ENCODE data around the gene PPIL1.

The PPIL1 gene

DNA sequence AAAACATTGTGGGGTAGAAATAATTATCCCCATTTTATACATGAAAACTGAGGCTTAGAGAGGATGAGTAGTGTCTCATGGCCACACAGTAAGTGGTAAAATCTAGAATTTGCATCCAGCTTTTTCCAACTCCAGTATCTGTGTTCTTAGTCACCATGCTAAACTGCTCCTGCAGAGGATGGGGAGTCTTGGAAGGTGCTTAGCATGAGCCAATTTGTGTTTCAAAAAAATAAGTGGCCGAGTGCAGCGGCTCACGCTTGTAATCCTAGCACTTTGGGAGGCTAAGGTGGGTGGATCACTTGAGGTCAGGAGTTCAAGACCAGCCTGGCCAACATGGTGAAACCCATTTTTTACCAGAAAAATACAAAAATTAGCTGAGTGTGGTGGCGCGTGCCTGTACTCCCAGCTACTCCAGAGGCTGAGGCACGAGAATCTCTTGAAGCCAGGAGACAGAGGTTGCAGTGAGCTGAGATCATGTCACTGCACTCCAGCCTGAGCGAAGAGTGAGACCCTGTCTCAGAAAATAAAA lies 13.6 kb upstream of the PPIL1 start:
- H3K27me3 ChIP-seq (ENCODE audit: insufficient read depth, low read length), result no peaks in the 10 kb centered on the region
- no peaks in the 10 kb centered on the region for H3K9me3 ChIP-seq (ENCODE audit: insufficient read depth, low read depth, low read length)
- H3K36me3 ChIP-seq (ENCODE audit: insufficient read depth, low read length), result no peaks in the 10 kb centered on the region
- WGBS, result 93% methylated on average over 7 of the region's 7 CpGs
- no peak overlapping the region for H3K9ac ChIP-seq (ENCODE audit: low read depth, low read length)
- H3K4me1 ChIP-seq (ENCODE audit: insufficient read depth, low read length), result peaks cover 10% of the 10 kb centered on the region
- H3K4me3 ChIP-seq (ENCODE audit: low read length), result no peak overlapping the region
- no peak overlapping the region for H3K27ac ChIP-seq (ENCODE audit: low read depth, low read length)

DNA sequence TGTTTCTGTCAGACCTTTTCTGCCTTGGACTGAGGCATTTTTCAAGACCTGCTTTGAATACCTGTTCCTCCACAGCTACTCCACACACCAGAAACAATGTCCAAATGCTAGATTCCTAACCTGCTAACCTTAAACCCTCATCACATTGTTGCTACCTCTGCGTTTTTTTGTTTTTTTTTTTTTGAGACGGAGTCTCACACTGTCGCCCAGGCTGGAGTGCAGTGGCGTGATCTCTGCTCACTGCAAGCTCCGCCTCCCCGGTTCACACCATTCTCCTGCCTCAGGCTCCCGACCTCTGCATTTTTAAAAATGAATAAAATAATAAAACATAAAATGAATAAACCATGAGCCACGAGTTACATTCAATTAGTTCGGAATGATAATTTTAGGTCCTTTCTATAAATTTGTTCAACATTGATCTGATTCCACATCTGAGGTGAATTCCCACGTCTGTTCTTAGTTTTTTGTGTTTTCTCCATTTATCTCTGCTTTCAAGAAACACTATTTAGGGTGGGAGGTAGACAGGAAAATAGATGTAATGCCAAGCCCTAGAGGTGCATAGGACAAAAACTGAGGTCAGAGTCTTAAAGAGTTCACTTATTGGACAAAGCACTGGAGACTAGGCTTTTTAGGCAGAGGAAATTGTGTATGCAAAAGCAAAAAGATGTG lies 12.5 kb upstream of the PPIL1 start:
- no peaks in the 10 kb centered on the region for H3K9me3 ChIP-seq (ENCODE audit: insufficient read depth, low read depth, low read length)
- H3K4me1 ChIP-seq (ENCODE audit: insufficient read depth, low read length), result peaks cover 10% of the 10 kb centered on the region
- H3K36me3 ChIP-seq (ENCODE audit: insufficient read depth, low read length), result no peaks in the 10 kb centered on the region
- no peak overlapping the region for H3K9ac ChIP-seq (ENCODE audit: low read depth, low read length)
- no peaks in the 10 kb centered on the region for H3K27me3 ChIP-seq (ENCODE audit: insufficient read depth, low read length)
- peak overlapping the region; percentile 76; the same call in 1 of the 2 replicates for H3K4me3 ChIP-seq (ENCODE audit: low read length)
- H3K27ac ChIP-seq (ENCODE audit: low read depth, low read length), result no peak overlapping the region
- 89% methylated on average over 9 of the region's 10 CpGs for WGBS

DNA sequence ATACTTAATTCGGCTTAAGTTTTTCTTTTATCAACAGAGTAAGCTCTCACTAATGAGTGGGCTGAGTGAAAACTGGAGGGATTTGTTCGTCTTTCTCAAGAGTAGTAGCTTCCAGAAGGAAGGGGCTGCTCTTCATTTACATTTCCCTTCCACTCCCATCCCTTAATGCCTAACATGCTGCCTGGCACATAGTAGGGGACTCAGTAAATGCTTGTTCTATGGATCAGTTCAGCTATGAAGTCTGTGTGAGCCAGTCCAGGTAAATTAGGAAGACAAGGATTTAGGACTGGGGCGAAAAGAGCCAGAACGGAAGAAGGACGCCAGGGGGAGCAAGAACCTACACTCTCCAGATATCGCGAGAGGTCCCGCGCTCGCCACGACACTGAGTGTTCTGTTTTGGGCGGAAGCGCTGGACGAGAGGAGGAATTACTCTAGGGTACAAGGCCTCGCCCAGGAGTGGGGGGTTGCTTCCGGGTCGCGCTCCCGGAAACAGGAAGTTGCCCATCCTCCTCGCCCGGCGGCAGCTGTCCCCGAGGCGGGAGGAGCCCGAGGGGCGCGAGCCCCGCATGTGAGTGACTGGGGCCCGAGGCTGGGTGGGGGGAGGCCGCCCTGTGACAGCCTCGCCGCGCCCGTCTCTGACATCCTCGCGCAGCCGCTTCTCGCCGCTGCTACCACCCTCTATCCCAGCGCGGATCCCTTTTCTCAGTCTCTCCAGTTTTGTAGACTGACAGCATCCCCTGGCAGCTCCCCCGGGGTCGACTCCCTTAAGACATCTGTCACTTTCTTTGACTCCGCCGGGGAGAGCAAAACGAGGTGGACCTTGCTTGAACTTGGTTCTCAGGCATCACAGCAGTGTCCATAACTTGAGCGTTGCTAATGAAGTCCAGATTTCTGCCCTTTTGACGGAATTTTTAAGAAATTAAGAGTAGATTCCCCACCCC lies 11.1 kb upstream of the PPIL1 start, which contains the start of gene C6orf89:
Gene C6orf89 (plus strand): TSS at position 492 of the 941 bp plus-strand sequence. CDS start 13,493 bp downstream, outside the sequence.
- Histone ChIP-seq H3K9me3 (ENCODE audit: insufficient read depth, low read depth, low read length) (peaks cover 5% of the 10 kb centered on the region; the same call in 1 of the 2 replicates), H3K4me3 (ENCODE audit: low read length) (peak within 1 kb of the TSS; percentile 76), H3K27ac (ENCODE audit: low read depth, low read length) (peak within 1 kb of the TSS; percentile 27; the same call in 1 of the 2 replicates), H3K27me3 (ENCODE audit: insufficient read depth, low read length) (no peaks in the 10 kb centered on the region), H3K9ac (ENCODE audit: low read depth, low read length) (peak within 1 kb of the TSS; percentile 69), H3K4me1 (ENCODE audit: insufficient read depth, low read length) (peaks cover 10% of the 10 kb centered on the region), H3K36me3 (ENCODE audit: insufficient read depth, low read length) (no peaks in the 10 kb centered on the region)
- WGBS, result 1% methylated on average over 46 of the region's 48 CpGs

DNA sequence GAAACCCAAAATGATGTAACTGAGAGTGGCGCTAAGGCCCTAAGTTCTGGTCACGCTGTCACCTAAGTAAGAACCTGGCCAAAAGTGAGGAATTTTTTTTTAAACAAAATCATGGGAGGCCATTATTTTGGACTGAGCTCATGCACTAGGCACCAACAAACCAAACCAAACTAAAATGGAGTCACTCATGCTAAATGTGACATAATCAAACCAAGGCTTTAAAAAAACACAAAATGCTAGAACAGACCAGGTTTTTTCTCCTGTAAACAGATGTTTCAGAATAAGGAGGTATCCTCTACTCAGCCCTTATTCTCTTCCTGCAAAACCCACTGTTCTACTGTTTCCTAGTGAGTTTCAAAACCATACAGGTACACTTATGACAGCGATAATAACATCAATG lies 10.0 kb upstream of the PPIL1 start:
- H3K27me3 ChIP-seq (ENCODE audit: insufficient read depth, low read length), result no peaks in the 10 kb centered on the region
- no peak overlapping the region for H3K27ac ChIP-seq (ENCODE audit: low read depth, low read length)
- H3K36me3 ChIP-seq (ENCODE audit: insufficient read depth, low read length), result no peaks in the 10 kb centered on the region
- H3K4me3 ChIP-seq (ENCODE audit: low read length), result no peak overlapping the region
- H3K4me1 ChIP-seq (ENCODE audit: insufficient read depth, low read length), result peaks cover 10% of the 10 kb centered on the region
- no peak overlapping the region for H3K9ac ChIP-seq (ENCODE audit: low read depth, low read length)
- H3K9me3 ChIP-seq (ENCODE audit: insufficient read depth, low read depth, low read length), result peaks cover 10% of the 10 kb centered on the region
- WGBS, result 97% methylated on average over 3 of the region's 3 CpGs

DNA sequence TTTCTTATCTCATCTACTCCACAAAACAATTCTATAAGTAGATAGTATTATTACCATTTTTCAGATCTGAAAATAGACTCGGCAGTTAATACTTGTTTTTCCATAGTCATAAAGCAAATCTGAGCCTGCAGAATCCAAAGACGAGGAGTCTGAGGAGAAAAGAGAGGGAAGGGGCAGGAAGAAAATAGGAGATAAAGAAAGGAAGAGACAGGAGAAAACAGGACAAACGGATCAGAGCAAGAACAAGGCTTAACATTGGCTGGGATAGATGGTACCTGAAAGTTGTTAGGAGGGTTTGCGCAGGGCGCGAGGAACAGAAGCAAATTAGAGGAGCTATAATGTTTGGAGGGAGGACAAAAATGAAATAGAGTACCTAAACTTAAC lies 639 bp upstream of the PPIL1 start:
- peak overlapping the region; percentile 89 for H3K9ac ChIP-seq (ENCODE audit: low read depth, low read length)
- H3K36me3 ChIP-seq (ENCODE audit: insufficient read depth, low read length), result peaks cover 27% of the 10 kb centered on the region
- peak overlapping the region; percentile 96 for H3K27ac ChIP-seq (ENCODE audit: low read depth, low read length)
- H3K4me1 ChIP-seq (ENCODE audit: insufficient read depth, low read length), result peaks cover 14% of the 10 kb centered on the region
- WGBS, result 61% methylated on average over 6 of the region's 6 CpGs
- H3K4me3 ChIP-seq (ENCODE audit: low read length), result peak overlapping the region; percentile 79
- H3K27me3 ChIP-seq (ENCODE audit: insufficient read depth, low read length), result peaks cover 6% of the 10 kb centered on the region; the same call in 1 of the 2 replicates
- H3K9me3 ChIP-seq (ENCODE audit: insufficient read depth, low read depth, low read length), result peaks cover 4% of the 10 kb centered on the region; the same call in 1 of the 2 replicates

DNA sequence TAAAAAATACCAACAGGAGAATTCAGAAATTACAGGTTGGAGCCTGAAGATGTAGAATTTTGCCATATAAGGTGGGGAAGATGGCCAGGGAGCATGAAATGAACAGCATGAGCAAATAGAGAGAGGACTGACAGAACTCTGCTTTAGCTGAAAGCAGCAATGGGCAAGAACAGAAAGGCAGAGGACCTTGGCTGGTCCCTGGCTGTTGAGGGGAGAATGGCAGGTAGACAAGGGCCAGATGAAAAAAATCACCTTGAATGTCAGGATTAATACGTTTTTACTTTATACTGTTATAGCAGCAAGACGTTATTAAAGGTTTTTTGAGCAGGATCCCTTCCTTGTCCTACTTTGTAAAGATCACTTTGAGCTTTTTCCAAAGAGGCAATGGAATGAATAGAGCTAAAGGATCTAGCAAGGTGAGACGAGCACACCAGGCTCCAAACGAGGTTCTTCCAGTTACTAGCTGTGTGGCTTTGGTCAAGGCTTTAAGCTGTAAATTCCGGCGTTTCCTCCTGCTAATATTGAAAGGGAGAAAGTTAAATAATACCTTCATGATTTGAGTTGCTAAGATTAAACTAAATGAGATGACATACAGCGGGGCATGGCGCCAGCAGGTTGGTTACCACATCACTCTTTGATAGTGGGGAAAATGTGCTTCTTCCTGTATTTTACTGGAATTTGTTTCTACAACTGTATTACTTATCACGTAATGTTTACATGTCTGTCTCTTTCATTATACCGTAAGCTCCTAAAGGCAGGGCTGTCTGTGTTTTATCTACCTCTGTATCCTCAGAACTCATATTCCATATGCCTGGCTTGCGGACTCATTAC lies 776 bp downstream of the PPIL1 start:
- H3K27me3 ChIP-seq (ENCODE audit: insufficient read depth, low read length), result peaks cover 6% of the 10 kb centered on the region; the same call in 1 of the 2 replicates
- H3K36me3 ChIP-seq (ENCODE audit: insufficient read depth, low read length), result peaks cover 41% of the 10 kb centered on the region
- H3K9ac ChIP-seq (ENCODE audit: low read depth, low read length), result peak overlapping the region; percentile 89
- H3K9me3 ChIP-seq (ENCODE audit: insufficient read depth, low read depth, low read length), result no peaks in the 10 kb centered on the region
- H3K4me3 ChIP-seq (ENCODE audit: low read length), result peak overlapping the region; percentile 79
- peaks cover 14% of the 10 kb centered on the region for H3K4me1 ChIP-seq (ENCODE audit: insufficient read depth, low read length)
- 26% methylated on average over 11 of the region's 11 CpGs for WGBS
- peak overlapping the region; percentile 96 for H3K27ac ChIP-seq (ENCODE audit: low read depth, low read length)

DNA sequence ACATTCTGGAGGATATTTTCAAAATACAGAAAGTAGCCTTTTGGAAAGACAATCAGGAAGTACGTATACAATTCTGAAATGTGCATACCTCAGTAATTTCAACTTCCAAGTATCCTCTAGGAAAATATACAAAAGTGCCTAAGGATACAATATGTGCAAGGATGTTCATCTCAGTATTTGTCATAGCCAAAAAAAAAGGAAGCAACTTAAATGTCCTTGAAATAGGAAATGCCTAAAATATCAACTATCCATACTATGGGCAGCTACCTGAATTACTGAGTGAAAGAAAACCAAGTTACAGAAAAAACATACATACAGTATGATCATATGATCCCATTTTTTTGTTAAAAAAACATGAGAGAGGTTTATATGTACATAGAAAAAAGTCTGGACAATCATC lies 1.5 kb downstream of the PPIL1 start:
- no peak overlapping the region for H3K9ac ChIP-seq (ENCODE audit: low read depth, low read length)
- 100% methylated on average over 1 of the region's 1 CpG for WGBS

DNA sequence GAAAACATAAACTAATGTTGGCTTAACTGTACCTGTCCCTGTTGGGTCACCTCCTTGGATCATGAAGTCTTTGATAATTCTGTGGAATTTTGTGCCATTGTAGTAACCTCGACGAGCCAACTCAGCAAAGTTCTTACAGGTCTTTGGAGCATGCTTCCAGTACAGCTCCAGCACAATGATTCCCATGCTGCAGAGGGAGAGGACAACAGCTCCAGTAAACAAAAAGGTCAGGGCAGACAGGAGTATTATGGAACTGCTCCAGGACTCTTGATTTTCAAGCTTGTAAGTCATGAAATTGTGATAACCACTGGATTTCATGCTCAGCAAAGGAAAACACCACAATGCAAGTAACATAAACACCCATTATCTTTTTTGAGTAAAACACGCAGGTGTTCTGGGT lies 2.9 kb downstream of the PPIL1 start:
- Histone ChIP-seq H3K36me3 (ENCODE audit: insufficient read depth, low read length) (peaks cover 58% of the 10 kb centered on the region), H3K4me3 (ENCODE audit: low read length) (no peak overlapping the region), H3K27ac (ENCODE audit: low read depth, low read length) (no peak overlapping the region), H3K9ac (ENCODE audit: low read depth, low read length) (no peak overlapping the region), H3K9me3 (ENCODE audit: insufficient read depth, low read depth, low read length) (no peaks in the 10 kb centered on the region), H3K27me3 (ENCODE audit: insufficient read depth, low read length) (no peaks in the 10 kb centered on the region), H3K4me1 (ENCODE audit: insufficient read depth, low read length) (peaks cover 19% of the 10 kb centered on the region)
- WGBS, result 95% methylated on average over 3 of the region's 3 CpGs

More for the DNA sequence above, 1.5 kb downstream of the PPIL1 start:
- no peaks in the 10 kb centered on the region for H3K27me3 ChIP-seq (ENCODE audit: insufficient read depth, low read length)
- H3K4me3 ChIP-seq (ENCODE audit: low read length), result peak overlapping the region; percentile 79; the same call in 1 of the 2 replicates
- peaks cover 16% of the 10 kb centered on the region for H3K4me1 ChIP-seq (ENCODE audit: insufficient read depth, low read length)
- no peak overlapping the region for H3K27ac ChIP-seq (ENCODE audit: low read depth, low read length)
- H3K9me3 ChIP-seq (ENCODE audit: insufficient read depth, low read depth, low read length), result no peaks in the 10 kb centered on the region
- H3K36me3 ChIP-seq (ENCODE audit: insufficient read depth, low read length), result peaks cover 49% of the 10 kb centered on the region

DNA sequence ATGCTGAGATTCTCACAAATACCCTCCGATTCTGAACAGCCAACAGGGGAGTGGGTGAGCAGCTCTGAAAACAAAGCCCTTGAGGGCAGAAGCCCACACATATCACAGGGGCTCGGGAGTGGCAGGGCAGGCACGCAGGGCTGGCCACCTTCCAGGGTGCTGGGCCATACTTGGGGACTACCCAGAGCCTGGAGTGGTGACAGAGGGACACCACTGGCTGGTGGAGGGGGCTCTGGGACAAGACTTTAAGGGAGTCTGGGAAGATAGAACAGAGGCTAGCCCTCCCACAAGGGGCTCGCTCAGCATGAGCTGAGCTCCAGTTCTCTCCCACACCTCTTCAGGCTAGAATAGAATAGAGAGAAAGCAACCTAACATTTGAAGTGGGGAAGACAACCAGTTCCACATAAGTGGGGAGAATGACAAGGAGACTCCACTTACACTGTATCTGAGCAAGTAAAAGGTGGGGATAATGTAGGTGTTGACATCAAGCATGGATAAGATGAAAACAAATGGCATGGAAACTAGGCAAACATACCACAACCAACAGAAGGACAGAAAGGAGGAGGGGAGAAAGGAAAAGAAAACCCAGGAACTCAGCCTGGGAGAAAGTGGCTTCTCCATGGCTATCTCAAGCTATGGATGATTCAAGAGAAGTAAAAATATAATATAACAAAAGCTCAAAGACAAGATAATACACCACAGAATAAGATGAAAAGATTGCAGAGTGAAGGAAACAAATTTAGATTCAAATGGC lies 7.0 kb downstream of the PPIL1 start:
- WGBS, result 89% methylated on average over 3 of the region's 4 CpGs
- Histone ChIP-seq H3K27me3 (ENCODE audit: insufficient read depth, low read length) (no peaks in the 10 kb centered on the region), H3K27ac (ENCODE audit: low read depth, low read length) (no peak overlapping the region), H3K4me3 (ENCODE audit: low read length) (no peak overlapping the region), H3K9me3 (ENCODE audit: insufficient read depth, low read depth, low read length) (no peaks in the 10 kb centered on the region), H3K9ac (ENCODE audit: low read depth, low read length) (no peak overlapping the region), H3K36me3 (ENCODE audit: insufficient read depth, low read length) (peaks cover 83% of the 10 kb centered on the region), H3K4me1 (ENCODE audit: insufficient read depth, low read length) (0 out of 2 replicates have a peak, but pooled peaks cover 5% of the 10 kb centered on the region)

DNA sequence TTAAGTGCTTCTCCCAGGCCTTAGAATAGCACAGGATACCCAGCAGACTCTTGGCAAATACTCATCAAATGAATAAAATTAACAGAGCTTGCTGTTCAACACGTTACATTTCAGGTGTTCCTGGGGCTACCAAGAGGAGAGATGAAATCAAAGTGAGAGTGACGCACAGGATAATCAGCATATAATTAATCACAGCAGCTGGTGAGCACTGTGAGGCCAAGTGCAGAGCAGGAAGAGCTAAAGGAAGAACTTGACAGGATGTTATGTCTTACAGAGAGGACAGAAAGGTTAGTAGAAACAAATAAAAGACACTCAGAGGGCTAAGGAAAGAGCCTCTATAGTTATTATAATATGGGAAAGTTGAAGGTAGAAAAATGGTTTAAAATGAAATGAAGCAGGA lies 8.8 kb downstream of the PPIL1 start:
- Histone ChIP-seq H3K27ac (ENCODE audit: low read depth, low read length) (no peak overlapping the region), H3K9ac (ENCODE audit: low read depth, low read length) (no peak overlapping the region), H3K4me1 (ENCODE audit: insufficient read depth, low read length) (0 out of 2 replicates have a peak, but pooled peaks cover 5% of the 10 kb centered on the region), H3K36me3 (ENCODE audit: insufficient read depth, low read length) (peaks cover 84% of the 10 kb centered on the region), H3K27me3 (ENCODE audit: insufficient read depth, low read length) (no peaks in the 10 kb centered on the region), H3K4me3 (ENCODE audit: low read length) (no peak overlapping the region), H3K9me3 (ENCODE audit: insufficient read depth, low read depth, low read length) (no peaks in the 10 kb centered on the region)
- WGBS, result 90% methylated on average over 2 of the region's 2 CpGs
